AG09309 (cell line): ENCODE data around the gene TTLL11.

Experiments
- DNase-seq: peaks from one replicate; pipeline ENCODE4 v3.0.0-alpha.2; 2010; ENCODE audit warnings: low read depth
- H3K4me3 ChIP-seq: 2 replicates; pipeline ENCODE4 v1.5.1; 2011; ENCODE audit warnings: mild to moderate bottlenecking, low read depth, low read length, moderate library complexity; ENCODE audit not compliant: control insufficient read depth
- CTCF ChIP-seq: IDR thresholded peaks from 2 replicates; pipeline ENCODE4 v1.5.1; 2011; ENCODE audit warnings: mild to moderate bottlenecking, low read depth, low read length, inconsistent platforms; ENCODE audit not compliant: insufficient read depth, control insufficient read depth; ENCODE audit errors: missing control alignments

Gene TTLL11

DNA sequence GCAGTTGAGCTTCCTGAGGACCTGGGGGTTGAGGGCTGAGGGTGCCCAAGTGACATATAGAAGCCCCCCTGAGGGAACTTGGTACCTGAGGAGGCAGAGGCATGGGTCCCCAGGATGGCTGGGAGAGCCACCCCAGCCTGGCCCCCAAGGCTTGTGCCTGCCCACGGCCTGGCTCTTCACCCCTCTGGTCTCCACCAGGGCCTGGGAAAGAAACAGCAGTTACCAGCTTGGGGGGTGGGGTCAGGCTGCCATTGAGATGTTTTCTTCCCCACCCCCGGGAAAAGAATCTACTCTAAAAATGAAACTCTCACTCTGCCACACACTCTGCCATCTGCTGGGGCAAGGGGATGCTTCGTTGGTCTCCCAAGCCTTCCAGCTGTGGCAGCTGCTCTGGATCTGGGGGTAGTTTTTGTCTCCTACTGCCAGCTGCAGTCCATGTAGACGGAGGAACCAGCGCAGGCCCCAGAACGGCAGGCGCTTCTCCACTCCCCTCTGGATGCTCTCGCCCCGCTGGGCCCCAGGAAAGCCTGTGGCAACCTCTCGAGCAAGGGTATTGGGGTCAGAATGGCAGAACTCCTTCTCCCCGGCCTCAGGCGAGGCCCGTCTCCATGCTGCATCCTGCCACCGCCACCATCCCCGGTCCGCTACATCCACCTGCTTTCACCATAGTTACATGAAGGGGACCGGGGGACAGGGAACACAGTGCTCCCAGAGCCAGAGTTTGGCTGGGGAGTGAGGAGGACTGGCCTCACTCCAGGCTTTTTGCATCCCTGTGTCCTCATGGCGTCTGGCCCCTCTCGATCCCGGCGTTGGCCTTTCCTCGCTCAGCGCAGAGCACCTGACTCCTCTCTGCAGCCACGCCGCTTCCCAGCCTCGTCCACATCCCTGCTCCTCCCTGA is 318.1 kb downstream of the TTLL11 start:
- DNase-seq = no peak
- no peak for TF ChIP-seq CTCF
- H3K4me3 ChIP-seq = no peak overlapping the region

DNA sequence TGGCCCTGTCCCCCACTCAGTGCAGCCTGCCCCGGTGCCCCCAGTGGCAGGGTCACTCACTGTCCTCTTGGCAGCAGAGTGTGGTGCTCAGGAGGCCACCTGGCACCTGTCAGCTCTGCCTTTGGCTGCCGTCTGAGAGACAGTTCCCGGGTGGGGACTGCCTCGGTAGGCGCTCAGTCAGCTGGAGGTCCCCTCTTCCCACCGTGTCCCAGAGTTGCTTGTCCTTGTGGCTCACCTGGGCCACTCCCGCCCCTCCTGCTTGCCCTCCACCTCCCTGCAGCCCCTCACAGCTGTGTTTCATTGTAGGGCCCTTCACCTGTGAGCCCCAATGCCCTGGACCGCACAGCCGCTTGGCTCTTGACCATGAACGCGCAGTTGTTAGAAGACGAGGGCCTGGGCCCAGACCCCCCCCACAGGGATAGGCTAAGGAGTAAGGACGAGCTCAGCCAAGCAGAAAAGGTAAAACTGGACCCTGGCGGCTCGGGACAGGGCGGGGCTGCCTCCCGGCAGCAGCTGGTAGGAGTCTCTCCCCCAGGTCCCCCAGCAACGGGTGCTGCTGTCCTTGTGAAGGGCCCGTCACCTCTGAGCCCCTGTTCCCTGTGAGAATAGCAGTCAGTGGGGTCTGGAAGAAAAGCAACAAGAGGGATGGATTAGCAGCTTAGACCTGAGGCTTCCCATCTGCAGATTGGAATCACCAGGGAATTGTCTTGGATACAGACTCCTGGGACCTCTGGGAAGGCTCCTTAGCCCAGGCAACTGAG is 319.0 kb downstream of the TTLL11 start:
- no peak for DNase-seq
- H3K4me3 ChIP-seq = no peak overlapping the region
- no peak for TF ChIP-seq CTCF

GRCh38 chr9:121773286-121773953 is 319.7 kb downstream of the TTLL11 start:
- DNase-seq = no peak
- TF ChIP-seq CTCF = no peak
- H3K4me3 ChIP-seq = no peak overlapping the region

DNA sequence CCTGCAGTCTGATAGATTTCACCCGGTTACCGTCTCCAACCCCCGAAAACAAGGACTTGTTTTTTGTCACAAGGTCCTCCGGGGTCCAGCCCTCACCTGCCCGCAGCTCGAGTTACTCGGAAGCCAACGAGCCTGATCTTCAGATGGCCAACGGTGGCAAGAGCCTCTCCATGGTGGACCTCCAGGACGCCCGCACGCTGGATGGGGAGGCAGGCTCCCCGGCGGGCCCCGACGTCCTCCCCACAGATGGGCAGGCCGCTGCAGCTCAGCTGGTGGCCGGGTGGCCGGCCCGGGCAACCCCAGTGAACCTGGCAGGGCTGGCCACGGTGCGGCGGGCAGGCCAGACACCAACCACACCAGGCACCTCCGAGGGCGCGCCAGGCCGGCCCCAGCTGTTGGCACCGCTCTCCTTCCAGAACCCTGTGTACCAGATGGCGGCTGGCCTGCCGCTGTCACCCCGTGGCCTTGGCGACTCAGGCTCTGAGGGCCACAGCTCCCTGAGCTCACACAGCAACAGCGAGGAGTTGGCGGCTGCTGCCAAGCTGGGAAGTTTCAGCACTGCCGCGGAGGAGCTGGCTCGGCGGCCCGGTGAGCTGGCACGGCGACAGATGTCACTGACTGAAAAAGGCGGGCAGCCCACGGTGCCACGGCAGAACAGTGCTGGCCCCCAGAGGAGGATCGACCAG is 320.4 kb downstream of the TTLL11 start:
- TF ChIP-seq CTCF = no peak
- H3K4me3 ChIP-seq = no peak overlapping the region
- no peak for DNase-seq
